ENCODE results near the gene DHRS3.

Gene DHRS3

DNA sequence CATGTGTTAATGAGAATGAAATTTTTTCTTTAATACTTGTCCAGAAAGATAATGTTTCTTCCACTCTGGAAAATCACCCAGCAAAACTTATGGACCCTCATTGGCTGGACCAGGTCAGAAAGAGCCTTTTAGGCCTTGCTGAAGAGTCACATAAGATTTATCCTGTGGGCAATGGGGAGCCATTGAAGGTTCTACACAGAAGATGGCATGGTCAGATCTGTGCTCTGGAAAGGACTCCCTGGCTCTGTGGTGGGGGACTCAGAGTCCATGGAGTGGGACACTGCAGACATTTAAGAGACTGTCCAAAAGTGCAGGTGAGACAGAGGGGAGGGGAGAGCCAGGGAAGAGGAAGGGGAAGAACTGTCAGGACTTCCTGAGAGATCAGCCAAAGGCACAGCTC, 66.4 kb downstream of the DHRS3 start:
- Histone ChIP-seq H3F3A (ENCODE audit: insufficient read depth) (no peaks in the 10 kb centered on the region), H3K4me2 (ENCODE audit: low read depth, low read length, poor library complexity, severe bottlenecking) (no peak overlapping the region), H3K9ac (ENCODE audit: low read length) (no peak overlapping the region), H3K36me3 (ENCODE audit: low read length) (no peaks in the 10 kb centered on the region), H3K9me2 (replicated peaks; ENCODE audit: insufficient read depth, low read length) (no peaks in the 10 kb centered on the region), H4K20me1 (ENCODE audit: low read depth, low read length) (no peaks in the 10 kb centered on the region), H3K27ac (ENCODE audit: low read depth, low read length) (no peak overlapping the region), H3K79me2 (ENCODE audit: insufficient read depth, low read length) (no peaks in the 10 kb centered on the region), H3K27me3 (ENCODE audit: low read length) (no peaks in the 10 kb centered on the region), H3K4me3 (ENCODE audit: insufficient read depth, low read length, poor library complexity, severe bottlenecking) (no peak overlapping the region), H2AFZ (ENCODE audit: low read depth, low read length, severe bottlenecking) (no peak overlapping the region), H3K9me3 (ENCODE audit: insufficient read depth, low read length) (no peaks in the 10 kb centered on the region)
- no peak for TF ChIP-seq EZH2phosphoT487 (conservative IDR thresholded peaks at IDR 0.05; ENCODE audit: low read length)
- TF ChIP-seq, protein P1, sequence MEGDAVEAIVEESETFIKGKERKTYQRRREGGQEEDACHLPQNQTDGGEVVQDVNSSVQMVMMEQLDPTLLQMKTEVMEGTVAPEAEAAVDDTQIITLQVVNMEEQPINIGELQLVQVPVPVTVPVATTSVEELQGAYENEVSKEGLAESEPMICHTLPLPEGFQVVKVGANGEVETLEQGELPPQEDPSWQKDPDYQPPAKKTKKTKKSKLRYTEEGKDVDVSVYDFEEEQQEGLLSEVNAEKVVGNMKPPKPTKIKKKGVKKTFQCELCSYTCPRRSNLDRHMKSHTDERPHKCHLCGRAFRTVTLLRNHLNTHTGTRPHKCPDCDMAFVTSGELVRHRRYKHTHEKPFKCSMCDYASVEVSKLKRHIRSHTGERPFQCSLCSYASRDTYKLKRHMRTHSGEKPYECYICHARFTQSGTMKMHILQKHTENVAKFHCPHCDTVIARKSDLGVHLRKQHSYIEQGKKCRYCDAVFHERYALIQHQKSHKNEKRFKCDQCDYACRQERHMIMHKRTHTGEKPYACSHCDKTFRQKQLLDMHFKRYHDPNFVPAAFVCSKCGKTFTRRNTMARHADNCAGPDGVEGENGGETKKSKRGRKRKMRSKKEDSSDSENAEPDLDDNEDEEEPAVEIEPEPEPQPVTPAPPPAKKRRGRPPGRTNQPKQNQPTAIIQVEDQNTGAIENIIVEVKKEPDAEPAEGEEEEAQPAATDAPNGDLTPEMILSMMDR (IDR thresholded peaks at IDR 0.05; ENCODE audit: insufficient read depth, low read length, poor library complexity, severe bottlenecking) = no peak

DNA sequence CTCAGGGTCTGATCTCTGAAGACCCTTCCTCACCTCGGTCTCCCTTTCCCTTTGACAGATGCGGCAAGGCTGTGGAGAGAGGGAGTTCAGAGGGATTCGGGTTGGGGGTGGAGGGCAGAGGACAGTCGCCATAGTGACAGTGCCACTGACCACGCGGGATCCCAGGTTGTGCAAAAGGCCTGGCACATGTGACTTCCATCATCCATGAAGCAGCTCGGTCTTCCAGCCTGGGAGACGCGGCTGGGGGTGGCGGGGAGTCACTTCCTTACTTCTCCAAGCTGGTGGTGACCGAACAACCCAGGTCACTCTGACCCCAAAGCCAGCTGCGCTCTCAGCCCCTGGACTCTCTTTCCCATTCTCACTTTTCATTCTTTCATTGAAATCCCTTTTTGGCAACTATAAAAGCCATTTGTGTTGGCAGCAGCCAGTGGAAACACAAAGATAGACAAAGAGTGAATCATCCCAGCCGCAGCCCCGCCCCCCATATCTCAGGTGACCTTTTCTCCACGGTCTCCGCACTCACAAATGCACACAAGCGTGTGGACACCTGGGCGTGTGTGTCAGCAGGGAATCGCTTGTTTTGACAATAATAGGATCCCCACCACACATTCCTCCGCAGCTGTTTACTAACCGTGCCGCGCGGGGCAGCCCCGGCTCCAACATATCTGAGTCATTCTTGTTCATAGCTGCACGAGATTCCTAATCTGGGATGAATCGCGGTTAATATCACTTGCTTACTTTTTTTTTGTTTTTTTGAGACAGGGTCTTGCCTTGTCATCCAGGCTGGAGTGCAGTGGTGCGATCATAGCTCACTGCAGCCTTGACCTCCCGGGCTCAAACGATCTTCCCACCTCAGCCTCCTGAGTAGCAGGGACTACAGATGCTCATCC, 68.3 kb downstream of the DHRS3 start:
- Histone ChIP-seq H3K79me2 (ENCODE audit: insufficient read depth, low read length) (no peaks in the 10 kb centered on the region), H3K4me2 (ENCODE audit: low read depth, low read length, poor library complexity, severe bottlenecking) (no peak overlapping the region), H3K9me2 (replicated peaks; ENCODE audit: insufficient read depth, low read length) (no peaks in the 10 kb centered on the region), H3F3A (ENCODE audit: insufficient read depth) (no peaks in the 10 kb centered on the region), H3K9ac (ENCODE audit: low read length) (no peak overlapping the region), H2AFZ (ENCODE audit: low read depth, low read length, severe bottlenecking) (no peak overlapping the region), H3K9me3 (ENCODE audit: insufficient read depth, low read length) (no peaks in the 10 kb centered on the region), H3K27ac (ENCODE audit: low read depth, low read length) (no peak overlapping the region), H4K20me1 (ENCODE audit: low read depth, low read length) (no peaks in the 10 kb centered on the region), H3K27me3 (ENCODE audit: low read length) (no peaks in the 10 kb centered on the region), H3K36me3 (ENCODE audit: low read length) (no peaks in the 10 kb centered on the region), H3K4me3 (ENCODE audit: insufficient read depth, low read length, poor library complexity, severe bottlenecking) (no peak overlapping the region)
- TF ChIP-seq EZH2phosphoT487 (conservative IDR thresholded peaks at IDR 0.05; ENCODE audit: low read length) = no peak
- TF ChIP-seq, protein P1 (IDR thresholded peaks at IDR 0.05; ENCODE audit: insufficient read depth, low read length, poor library complexity, severe bottlenecking) = no peak

DNA sequence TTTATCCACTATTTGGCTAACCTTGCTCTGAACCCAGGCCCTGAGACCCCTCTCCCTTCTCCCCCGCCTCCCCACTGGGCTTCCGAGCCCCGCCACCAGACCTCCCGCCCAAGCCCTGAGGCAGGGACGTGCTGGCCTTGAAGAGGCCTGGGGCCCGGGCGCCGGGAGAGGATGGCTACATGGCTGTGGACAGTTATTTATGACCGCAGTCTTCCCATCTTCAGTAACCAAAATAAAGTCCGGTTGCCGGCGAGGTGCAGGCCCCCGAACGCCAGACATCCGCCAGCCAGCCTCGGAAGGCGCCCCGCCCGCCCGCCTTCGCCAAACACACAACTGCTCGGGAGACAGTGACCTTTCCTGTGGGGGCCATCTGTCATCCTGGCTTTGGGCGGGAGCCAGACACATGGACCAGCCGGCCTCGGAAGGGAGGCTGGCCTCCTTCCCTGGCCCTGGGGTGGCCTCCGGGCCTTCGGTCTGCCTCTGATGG, 69.0 kb downstream of the DHRS3 start:
- H3K4me3 ChIP-seq (ENCODE audit: insufficient read depth, low read length, poor library complexity, severe bottlenecking) = no peak overlapping the region
- H3K27me3 ChIP-seq (ENCODE audit: low read length) = no peaks in the 10 kb centered on the region
- H3K9me2 ChIP-seq (replicated peaks; ENCODE audit: insufficient read depth, low read length) = no peaks in the 10 kb centered on the region
- no peak overlapping the region for H3K4me2 ChIP-seq (ENCODE audit: low read depth, low read length, poor library complexity, severe bottlenecking)
- H3K9ac ChIP-seq (ENCODE audit: low read length) = no peak overlapping the region
- no peaks in the 10 kb centered on the region for H3K36me3 ChIP-seq (ENCODE audit: low read length)
- H2AFZ ChIP-seq (ENCODE audit: low read depth, low read length, severe bottlenecking) = no peak overlapping the region
- H3K27ac ChIP-seq (ENCODE audit: low read depth, low read length) = no peak overlapping the region
- TF ChIP-seq EZH2phosphoT487 (conservative IDR thresholded peaks at IDR 0.05; ENCODE audit: low read length) = no peak
- TF ChIP-seq, protein P1 (IDR thresholded peaks at IDR 0.05; ENCODE audit: insufficient read depth, low read length, poor library complexity, severe bottlenecking) = no peak
- H4K20me1 ChIP-seq (ENCODE audit: low read depth, low read length) = no peaks in the 10 kb centered on the region
- H3K79me2 ChIP-seq (ENCODE audit: insufficient read depth, low read length) = no peaks in the 10 kb centered on the region
- no peaks in the 10 kb centered on the region for H3K9me3 ChIP-seq (ENCODE audit: insufficient read depth, low read length)
- no peaks in the 10 kb centered on the region for H3F3A ChIP-seq (ENCODE audit: insufficient read depth)
